Mucosa of stomach (tissue), 1 donor: ENCODE results near the gene SCAANT1.

ENCODE experiments used
- H3K27me3 ChIP-seq: one replicate; pipeline ENCODE4 v1.7.0; 2013; ENCODE audit warnings: mild to moderate bottlenecking, low read length; ENCODE audit not compliant: control insufficient read depth, insufficient read depth
- H3K36me3 ChIP-seq: one replicate; pipeline ENCODE4 v1.7.0; 2013; ENCODE audit warnings: low read length; ENCODE audit not compliant: control insufficient read depth, insufficient read depth
- H3K4me1 ChIP-seq: one replicate; pipeline ENCODE4 v1.7.0; 2013; ENCODE audit warnings: mild to moderate bottlenecking, low read length; ENCODE audit not compliant: control insufficient read depth, insufficient read depth
- H3K4me3 ChIP-seq: one replicate; pipeline ENCODE4 v1.7.0; 2013; ENCODE audit warnings: low read length
- H3K9ac ChIP-seq: one replicate; pipeline ENCODE4 v1.7.0; 2013; ENCODE audit warnings: mild to moderate bottlenecking, low read length, moderate library complexity
- H3K9me3 ChIP-seq: one replicate; pipeline ENCODE4 v1.7.0; 2013; ENCODE audit warnings: mild to moderate bottlenecking, low read length, moderate library complexity; ENCODE audit not compliant: control insufficient read depth
- donor health status: Pancreatic carcinoma.

The SCAANT1 gene

GRCh38 chr3:63910001-63910400 lies 2.2 kb downstream of the SCAANT1 start:
- Histone ChIP-seq H3K9me3 (no peaks in the 10 kb centered on the region), H3K36me3 (no peaks in the 10 kb centered on the region), H3K9ac (no peak overlapping the region), H3K4me1 (peaks cover 11% of the 10 kb centered on the region), H3K27me3 (no peaks in the 10 kb centered on the region), H3K4me3 (no peak overlapping the region)

- no peaks in the 10 kb centered on the region for H3K9me3 ChIP-seq
- peaks cover 11% of the 10 kb centered on the region for H3K4me1 ChIP-seq
- no peak overlapping the region for H3K9ac ChIP-seq
- H3K27me3 ChIP-seq = no peaks in the 10 kb centered on the region
- H3K36me3 ChIP-seq = no peaks in the 10 kb centered on the region
- H3K4me3 ChIP-seq = no peak overlapping the region
These were observed 2.8 kb downstream of the SCAANT1 start for GRCh38 chr3:63909431-63909830.

- Histone ChIP-seq H3K4me3 (no peak overlapping the region), H3K9ac (no peak overlapping the region), H3K4me1 (peaks cover 8% of the 10 kb centered on the region), H3K36me3 (no peaks in the 10 kb centered on the region), H3K9me3 (no peaks in the 10 kb centered on the region), H3K27me3 (no peaks in the 10 kb centered on the region)
These were observed 3.4 kb downstream of the SCAANT1 start for GRCh38 chr3:63908776-63909175.

- no peak overlapping the region for H3K4me3 ChIP-seq
- H3K9me3 ChIP-seq = no peaks in the 10 kb centered on the region
- no peak overlapping the region for H3K9ac ChIP-seq
- H3K36me3 ChIP-seq = no peaks in the 10 kb centered on the region
- H3K4me1 ChIP-seq = peaks cover 3% of the 10 kb centered on the region
- no peaks in the 10 kb centered on the region for H3K27me3 ChIP-seq
These were observed 4.0 kb downstream of the SCAANT1 start for GRCh38 chr3:63908081-63908736.

GRCh38 chr3:63905731-63906620 lies 6.2 kb downstream of the SCAANT1 start:
- H3K36me3 ChIP-seq = no peaks in the 10 kb centered on the region
- no peaks in the 10 kb centered on the region for H3K27me3 ChIP-seq
- no peak overlapping the region for H3K4me3 ChIP-seq
- no peaks in the 10 kb centered on the region for H3K4me1 ChIP-seq
- H3K9me3 ChIP-seq = no peaks in the 10 kb centered on the region
- H3K9ac ChIP-seq = no peak overlapping the region

GRCh38 chr3:63900459-63900858 lies 11.7 kb downstream of the SCAANT1 start:
- no peaks in the 10 kb centered on the region for H3K36me3 ChIP-seq
- H3K27me3 ChIP-seq = no peaks in the 10 kb centered on the region
- H3K9ac ChIP-seq = no peak overlapping the region
- H3K4me1 ChIP-seq = no peaks in the 10 kb centered on the region
- no peaks in the 10 kb centered on the region for H3K9me3 ChIP-seq
- H3K4me3 ChIP-seq = no peak overlapping the region

GRCh38 chr3:63900010-63900409 lies 12.2 kb downstream of the SCAANT1 start:
- no peak overlapping the region for H3K9ac ChIP-seq
- no peaks in the 10 kb centered on the region for H3K27me3 ChIP-seq
- no peaks in the 10 kb centered on the region for H3K9me3 ChIP-seq
- no peak overlapping the region for H3K4me3 ChIP-seq
- no peaks in the 10 kb centered on the region for H3K4me1 ChIP-seq
- no peaks in the 10 kb centered on the region for H3K36me3 ChIP-seq

GRCh38 chr3:63896332-63897030 lies 15.7 kb downstream of the SCAANT1 start:
- Histone ChIP-seq H3K9me3 (no peaks in the 10 kb centered on the region), H3K9ac (no peak overlapping the region), H3K36me3 (no peaks in the 10 kb centered on the region), H3K4me1 (peaks cover 8% of the 10 kb centered on the region), H3K27me3 (no peaks in the 10 kb centered on the region), H3K4me3 (no peak overlapping the region)

GRCh38 chr3:63895422-63896189 lies 16.6 kb downstream of the SCAANT1 start:
- H3K9ac ChIP-seq = no peak overlapping the region
- no peaks in the 10 kb centered on the region for H3K9me3 ChIP-seq
- H3K4me1 ChIP-seq = peaks cover 10% of the 10 kb centered on the region
- no peak overlapping the region for H3K4me3 ChIP-seq
- H3K27me3 ChIP-seq = no peaks in the 10 kb centered on the region
- H3K36me3 ChIP-seq = no peaks in the 10 kb centered on the region

GRCh38 chr3:63892773-63893352 lies 19.3 kb downstream of the SCAANT1 start:
- Histone ChIP-seq H3K9me3 (no peaks in the 10 kb centered on the region), H3K4me3 (no peak overlapping the region), H3K36me3 (no peaks in the 10 kb centered on the region), H3K27me3 (no peaks in the 10 kb centered on the region), H3K9ac (no peak overlapping the region), H3K4me1 (peaks cover 10% of the 10 kb centered on the region)

GRCh38 chr3:63891518-63891917 lies 20.7 kb downstream of the SCAANT1 start:
- no peak overlapping the region for H3K4me3 ChIP-seq

More at GRCh38 chr3:63891518-63891917, 20.7 kb downstream of the SCAANT1 start:
- Histone ChIP-seq H3K36me3 (no peaks in the 10 kb centered on the region), H3K9me3 (no peaks in the 10 kb centered on the region), H3K9ac (no peak overlapping the region), H3K27me3 (no peaks in the 10 kb centered on the region), H3K4me1 (peaks cover 10% of the 10 kb centered on the region)
